ENCODE results near the gene BCL2. TPM values are rescaled to one million over a fixed set of nuclear protein-coding genes. Genes with fewer than 3 reads are reported as not detected.
A peak's percentile ranks its signal among the peaks of the same experiment; 100 is the strongest.

BCL2 gene
- total and polyA plus RNA-seq, 2 experiments from 2014 or later: 0.02 to 0.98 TPM

DNA sequence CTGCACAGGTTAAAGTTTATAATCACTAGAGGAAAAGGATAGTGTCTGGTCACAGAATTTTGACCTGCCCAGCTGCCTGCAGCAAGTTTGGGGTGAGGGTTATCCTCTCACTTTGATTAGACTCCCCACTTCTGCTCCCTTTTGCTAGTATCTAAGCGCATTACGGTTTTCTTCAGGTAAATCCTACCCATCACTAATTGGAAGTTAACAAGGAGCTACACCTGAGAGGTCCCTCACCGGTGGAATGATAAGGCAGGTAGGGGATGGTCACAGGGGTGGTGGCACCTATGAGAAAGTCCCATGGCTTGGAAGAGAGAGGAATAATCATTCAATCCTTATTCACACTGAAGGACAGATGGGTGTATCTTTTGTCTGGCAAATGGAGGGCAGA, 7.6 kb downstream of the BCL2 start:
- Histone ChIP-seq H3K27me3 (peaks cover 28% of the 10 kb centered on the region), H3K9me3 (ENCODE audit: low read depth) (no peaks in the 10 kb centered on the region), H3K4me3 (no peak overlapping the region), H3K4me1 (ENCODE audit: low read depth) (no peaks in the 10 kb centered on the region), H3K27ac (no peak overlapping the region), H3K36me3 (no peaks in the 10 kb centered on the region)
- TF ChIP-seq, protein P1, sequence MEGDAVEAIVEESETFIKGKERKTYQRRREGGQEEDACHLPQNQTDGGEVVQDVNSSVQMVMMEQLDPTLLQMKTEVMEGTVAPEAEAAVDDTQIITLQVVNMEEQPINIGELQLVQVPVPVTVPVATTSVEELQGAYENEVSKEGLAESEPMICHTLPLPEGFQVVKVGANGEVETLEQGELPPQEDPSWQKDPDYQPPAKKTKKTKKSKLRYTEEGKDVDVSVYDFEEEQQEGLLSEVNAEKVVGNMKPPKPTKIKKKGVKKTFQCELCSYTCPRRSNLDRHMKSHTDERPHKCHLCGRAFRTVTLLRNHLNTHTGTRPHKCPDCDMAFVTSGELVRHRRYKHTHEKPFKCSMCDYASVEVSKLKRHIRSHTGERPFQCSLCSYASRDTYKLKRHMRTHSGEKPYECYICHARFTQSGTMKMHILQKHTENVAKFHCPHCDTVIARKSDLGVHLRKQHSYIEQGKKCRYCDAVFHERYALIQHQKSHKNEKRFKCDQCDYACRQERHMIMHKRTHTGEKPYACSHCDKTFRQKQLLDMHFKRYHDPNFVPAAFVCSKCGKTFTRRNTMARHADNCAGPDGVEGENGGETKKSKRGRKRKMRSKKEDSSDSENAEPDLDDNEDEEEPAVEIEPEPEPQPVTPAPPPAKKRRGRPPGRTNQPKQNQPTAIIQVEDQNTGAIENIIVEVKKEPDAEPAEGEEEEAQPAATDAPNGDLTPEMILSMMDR (IDR thresholded peaks at IDR 0.05; ENCODE audit: low read depth, low read length): no peak
- DNase-seq (ENCODE audit: low read depth in 1 of 2, low spot score in 1 of 2): no peak

DNA sequence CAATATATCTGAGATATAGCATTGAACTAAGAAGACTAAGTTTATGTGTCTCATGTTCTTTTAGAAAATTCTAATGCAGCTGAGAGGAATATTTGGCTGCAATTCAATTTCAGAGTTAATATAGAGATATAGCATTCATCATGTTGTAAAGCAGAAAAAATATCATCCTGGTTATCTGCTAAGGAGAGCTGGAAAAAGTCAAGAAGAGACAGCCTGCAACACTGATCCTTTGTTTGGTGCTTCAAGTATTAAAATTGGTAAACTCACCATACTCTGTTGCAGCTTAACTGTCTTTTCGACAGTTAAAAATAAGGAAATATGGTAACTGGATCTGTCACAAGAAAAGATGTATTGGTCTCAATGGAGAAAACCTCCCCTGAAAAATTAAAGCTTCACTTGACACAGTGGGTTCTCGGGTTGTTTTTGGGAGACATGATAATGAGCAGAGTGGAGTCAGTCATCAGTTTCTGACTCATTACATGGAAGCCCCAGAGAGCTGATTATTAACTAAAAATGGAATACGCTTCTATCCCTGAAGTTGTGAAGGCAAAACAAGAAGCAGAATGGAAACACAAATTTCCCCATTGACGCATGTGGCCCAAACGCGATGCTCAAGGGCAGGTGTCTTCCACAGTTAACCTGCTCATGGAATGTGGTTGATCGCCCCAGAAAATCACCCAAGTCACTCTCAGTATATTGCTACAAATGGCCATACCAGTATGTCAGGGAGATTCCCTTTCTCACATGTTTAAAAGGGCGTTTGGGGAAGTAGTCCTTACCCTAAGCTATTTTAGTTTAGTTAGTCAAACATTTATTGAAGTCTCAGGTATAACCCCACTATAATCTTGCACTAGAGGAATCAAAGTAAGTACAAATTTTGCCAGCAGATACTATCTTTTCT, 8.2 kb downstream of the BCL2 start:
- no peak overlapping the region for H3K27ac ChIP-seq
- TF ChIP-seq, protein P1 (IDR thresholded peaks at IDR 0.05; ENCODE audit: low read depth, low read length): no peak
- no peak for DNase-seq (ENCODE audit: low read depth in 1 of 2, low spot score in 1 of 2)
- no peaks in the 10 kb centered on the region for H3K36me3 ChIP-seq
- no peak overlapping the region for H3K4me3 ChIP-seq
- no peaks in the 10 kb centered on the region for H3K4me1 ChIP-seq (ENCODE audit: low read depth)
- no peaks in the 10 kb centered on the region for H3K9me3 ChIP-seq (ENCODE audit: low read depth)
- H3K27me3 ChIP-seq: peaks cover 22% of the 10 kb centered on the region

DNA sequence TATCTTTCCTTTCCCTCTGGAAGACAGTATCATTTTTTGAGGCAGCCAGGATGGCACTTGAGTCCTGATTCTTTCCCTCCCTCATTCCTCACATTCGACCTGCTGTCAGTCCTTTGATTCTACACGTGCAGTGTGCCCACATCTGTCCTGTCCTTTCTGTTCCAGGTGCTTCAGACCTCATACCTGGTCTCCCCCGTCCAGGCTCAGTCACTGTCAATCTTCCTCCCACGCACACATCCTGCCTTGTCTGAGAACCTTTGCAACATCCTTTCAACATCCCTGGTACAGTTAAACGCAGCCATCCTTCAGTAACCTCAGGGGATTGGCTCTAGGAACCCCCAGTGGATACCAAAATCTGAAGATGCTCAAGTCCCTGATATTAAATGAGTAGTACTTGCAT, 10.1 kb downstream of the BCL2 start:
- H3K27ac ChIP-seq: no peak overlapping the region
- H3K36me3 ChIP-seq: no peaks in the 10 kb centered on the region
- no peaks in the 10 kb centered on the region for H3K4me1 ChIP-seq (ENCODE audit: low read depth)
- no peak overlapping the region for H3K4me3 ChIP-seq
- peaks cover 3% of the 10 kb centered on the region for H3K27me3 ChIP-seq
- no peak for DNase-seq (ENCODE audit: low read depth in 1 of 2, low spot score in 1 of 2)
- TF ChIP-seq, protein P1 (IDR thresholded peaks at IDR 0.05; ENCODE audit: low read depth, low read length): no peak
- no peaks in the 10 kb centered on the region for H3K9me3 ChIP-seq (ENCODE audit: low read depth)

DNA sequence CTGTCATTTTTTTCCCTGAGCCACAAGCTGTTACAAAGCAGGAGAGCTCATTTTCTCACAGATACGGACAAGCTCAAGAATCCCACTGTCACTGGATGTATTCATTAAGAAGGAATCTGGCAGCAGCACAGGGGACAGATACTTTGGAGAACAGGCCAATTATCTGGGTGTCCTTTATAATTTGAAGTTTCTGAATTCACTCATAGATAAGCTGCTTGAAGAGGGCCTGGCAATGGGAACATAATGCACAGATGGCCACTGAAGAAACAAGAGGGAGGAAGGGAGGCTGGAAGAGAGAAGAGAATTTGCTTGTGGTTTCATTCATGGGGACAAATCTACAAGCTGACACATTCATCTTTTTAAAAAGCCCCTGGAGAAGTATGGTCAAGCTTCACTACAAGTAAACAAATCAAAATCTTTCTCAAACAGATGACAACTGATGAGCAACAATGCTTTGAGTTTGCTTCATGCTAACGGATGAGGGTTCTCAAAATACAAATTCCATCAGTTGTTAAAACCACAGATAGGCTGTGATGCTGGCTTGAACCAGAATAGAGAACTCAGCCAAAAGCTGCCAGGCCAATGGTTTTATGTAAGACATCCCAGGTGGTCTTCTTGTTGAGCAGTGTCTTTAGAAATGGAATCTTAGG, 11.9 kb downstream of the BCL2 start:
- no peaks in the 10 kb centered on the region for H3K27me3 ChIP-seq
- no peaks in the 10 kb centered on the region for H3K4me1 ChIP-seq (ENCODE audit: low read depth)
- H3K9me3 ChIP-seq (ENCODE audit: low read depth): no peaks in the 10 kb centered on the region
- no peaks in the 10 kb centered on the region for H3K36me3 ChIP-seq
- H3K4me3 ChIP-seq: no peak overlapping the region
- TF ChIP-seq, protein P1 (IDR thresholded peaks at IDR 0.05; ENCODE audit: low read depth, low read length): no peak
- peak in 1 of 2 donors; percentile 57 for DNase-seq (ENCODE audit: low read depth in 1 of 2, low spot score in 1 of 2)
- H3K27ac ChIP-seq: no peak overlapping the region

DNA sequence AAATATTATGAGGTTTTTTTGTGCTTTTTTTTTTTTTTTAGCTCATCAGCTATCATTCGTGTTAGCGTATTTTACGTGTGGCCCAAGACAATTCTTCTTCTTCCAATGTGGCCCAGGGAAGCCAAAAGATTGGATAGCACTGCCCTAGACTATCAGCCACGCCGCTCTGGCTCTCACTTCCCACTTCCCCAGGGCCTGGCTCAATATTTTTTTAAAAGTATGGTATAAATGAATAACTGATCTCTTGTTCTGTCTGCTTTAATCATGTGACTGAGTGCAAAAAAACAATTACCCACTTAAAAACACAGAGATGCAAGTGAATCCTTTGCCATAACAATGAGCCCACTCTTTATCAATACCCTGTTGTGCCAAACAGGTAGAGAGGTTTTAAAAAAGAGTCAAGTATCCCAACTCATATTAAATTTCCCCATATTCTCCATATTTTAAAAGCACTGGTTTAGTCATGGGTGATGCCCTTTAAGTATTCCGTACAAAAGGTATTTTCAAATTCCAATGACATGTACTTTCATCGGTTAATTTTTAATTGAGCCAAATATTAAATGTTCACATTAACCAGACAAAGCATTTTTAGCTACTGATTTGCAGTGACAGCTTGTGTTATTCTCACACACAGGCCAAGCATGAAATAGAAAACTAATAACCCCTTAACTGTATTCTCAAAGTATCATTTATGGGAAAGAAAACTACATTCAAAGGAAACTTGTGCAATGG, 12.6 kb downstream of the BCL2 start:
- Histone ChIP-seq H3K27me3 (no peaks in the 10 kb centered on the region), H3K27ac (no peak overlapping the region), H3K36me3 (no peaks in the 10 kb centered on the region), H3K9me3 (ENCODE audit: low read depth) (no peaks in the 10 kb centered on the region), H3K4me3 (no peak overlapping the region), H3K4me1 (ENCODE audit: low read depth) (no peaks in the 10 kb centered on the region)
- TF ChIP-seq, protein P1 (IDR thresholded peaks at IDR 0.05; ENCODE audit: low read depth, low read length): no peak
- no peak for DNase-seq (ENCODE audit: low read depth in 1 of 2, low spot score in 1 of 2)

Measured in cardiac muscle cell (in vitro differentiated cells and primary cell).